ENCODE measurements around the gene SRPX2. TPM values are rescaled to one million over a fixed set of nuclear protein-coding genes. Genes with fewer than 3 reads are reported as not detected.

The SRPX2 gene
- total and polyA plus RNA-seq, 2 of the 13 experiments (the other 11 are each of a cell fraction or from before 2014, with no cell fraction given), result 1.5 to 6.7 TPM

- DNase-seq (ENCODE audit: low spot score) (no peak), FAIRE-seq (no peak), ATAC-seq (no peak)
- Histone ChIP-seq H3K36me3 (replicated peaks in 1 of 2; ENCODE audit: control insufficient read depth in 1 of 2, insufficient read depth in 2 of 2, low read length in 2 of 2) (no peaks in the 10 kb centered on the region), H3K4me2 (ENCODE audit: low read depth, low read length) (no peak overlapping the region), H3K4me1 (ENCODE audit: insufficient read depth, low read length) (no peaks in the 10 kb centered on the region), H3K9ac (ENCODE audit: insufficient read depth, low read depth, low read length) (no peak overlapping the region), H4K20me1 (ENCODE audit: insufficient read depth, low read length) (no peaks in the 10 kb centered on the region), H3K4me3 (replicated peaks in 1 of 3; ENCODE audit: insufficient read depth in 1 of 3, low read depth in 2 of 3, low read length in 3 of 3) (no peak overlapping the region), H2AFZ (ENCODE audit: low read length) (no peak overlapping the region), H3K27ac (ENCODE audit: extremely low read length, insufficient read depth, low read length) (no peak overlapping the region), H3K9me3 (ENCODE audit: low read length) (no peaks in the 10 kb centered on the region), H3K27me3 (ENCODE audit: control insufficient read depth in 1 of 2, insufficient read depth in 2 of 2, low read length in 2 of 2) (no peaks in the 10 kb centered on the region), H3K79me2 (ENCODE audit: insufficient read depth, low read length) (no peaks in the 10 kb centered on the region)
- intact Hi-C loops (cut with micrococcal nuclease; ENCODE audit: unreplicated experiment), result no loop called here
- ChIA-PET CTCF (ENCODE audit: low intra/inter-chr PET ratio, low total read pairs) (no interaction called here), POLR2A (no interaction called here)
- no peak for TF ChIP-seq POGZ (CRISPR knock-in tag; IDR thresholded peaks at IDR 0.05)
- TF ChIP-seq KDM1A (CRISPR knock-in tag; IDR thresholded peaks at IDR 0.05), result no peak
- no peak for TF ChIP-seq ZNF589 (CRISPR knock-in tag; conservative IDR thresholded peaks at IDR 0.05)
- no peak for TF ChIP-seq ZNF335 (CRISPR knock-in tag; IDR thresholded peaks at IDR 0.05)
- no peak for TF ChIP-seq ADNP (CRISPR knock-in tag; IDR thresholded peaks at IDR 0.05)
- TF ChIP-seq ATF2 (CRISPR knock-in tag; IDR thresholded peaks at IDR 0.05), result no peak
- TF ChIP-seq SP5 (CRISPR knock-in tag; IDR thresholded peaks at IDR 0.05; ENCODE audit: borderline replicate concordance, low read depth), result no peak
- 11% methylated on average over 2 of the region's 2 CpGs for WGBS (ENCODE audit: low lambda C conversion rate)
- no TSS peak for BruUV-seq (replicated peaks)
- in situ Hi-C loops (cut with HindIII; ENCODE audit: extremely low pct_ligation_motif_present, low pct_unique_long_range_greater_than_20kb), result no loop called here
These were observed 75.1 kb downstream of the SRPX2 start for GRCh38 chrX:100719139-100719538.

DNA sequence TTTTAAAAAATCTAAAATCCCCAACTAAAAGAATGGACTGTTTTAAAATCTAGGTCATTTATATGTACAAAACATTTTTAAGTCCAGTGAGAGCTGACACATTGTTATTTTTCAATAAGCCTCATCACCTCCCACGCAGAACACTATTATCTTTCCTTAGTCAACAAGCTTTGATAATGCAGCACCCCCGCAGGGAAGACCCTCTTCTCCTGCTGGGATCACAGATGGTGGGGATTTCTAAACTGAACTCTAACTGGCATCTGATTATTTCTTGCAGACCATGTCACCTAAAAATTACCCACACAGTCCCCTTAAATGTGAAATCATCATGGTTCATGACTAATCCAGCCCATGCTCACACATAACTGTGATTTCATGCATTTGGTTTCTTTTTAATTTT lies 76.3 kb downstream of the SRPX2 start:
- POLR2A ChIA-PET, result no interaction called here
- in situ Hi-C loops (cut with HindIII; ENCODE audit: extremely low pct_ligation_motif_present, low pct_unique_long_range_greater_than_20kb) (no loop called here), intact Hi-C loops (cut with micrococcal nuclease; ENCODE audit: unreplicated experiment) (no loop called here)

More for the DNA sequence above, 76.3 kb downstream of the SRPX2 start:
- CTCF ChIA-PET (ENCODE audit: low intra/inter-chr PET ratio, low total read pairs), result no interaction called here
- Histone ChIP-seq H3K4me1 (ENCODE audit: insufficient read depth, low read length) (no peaks in the 10 kb centered on the region), H4K20me1 (ENCODE audit: insufficient read depth, low read length) (no peaks in the 10 kb centered on the region), H3K9me3 (ENCODE audit: low read length) (no peaks in the 10 kb centered on the region), H3K9ac (ENCODE audit: insufficient read depth, low read depth, low read length) (no peak overlapping the region), H3K4me3 (replicated peaks in 1 of 3; ENCODE audit: insufficient read depth in 1 of 3, low read depth in 2 of 3, low read length in 3 of 3) (no peak overlapping the region), H3K27ac (ENCODE audit: extremely low read length, insufficient read depth, low read length) (no peak overlapping the region), H3K4me2 (ENCODE audit: low read depth, low read length) (no peak overlapping the region), H3K36me3 (replicated peaks in 1 of 2; ENCODE audit: control insufficient read depth in 1 of 2, insufficient read depth in 2 of 2, low read length in 2 of 2) (no peaks in the 10 kb centered on the region), H2AFZ (ENCODE audit: low read length) (no peak overlapping the region), H3K27me3 (ENCODE audit: control insufficient read depth in 1 of 2, insufficient read depth in 2 of 2, low read length in 2 of 2) (no peaks in the 10 kb centered on the region), H3K79me2 (ENCODE audit: insufficient read depth, low read length) (no peaks in the 10 kb centered on the region)
- ATAC-seq (no peak), DNase-seq (ENCODE audit: low spot score) (no peak), FAIRE-seq (no peak)
- WGBS (ENCODE audit: low lambda C conversion rate), result 32% methylated on average over 2 of the region's 2 CpGs
- BruUV-seq (replicated peaks), result no TSS peak
- TF ChIP-seq ZC3H13 (CRISPR knock-in tag; IDR thresholded peaks at IDR 0.05), result no peak
- TF ChIP-seq ZNF644 (CRISPR knock-in tag; IDR thresholded peaks at IDR 0.05; ENCODE audit: low read depth), result no peak
- TF ChIP-seq RAD51 (IDR thresholded peaks at IDR 0.05; ENCODE audit: borderline replicate concordance), result no peak
- no peak for TF ChIP-seq STAG1 (CRISPR knock-in tag; IDR thresholded peaks at IDR 0.05)
- TF ChIP-seq, protein P1, sequence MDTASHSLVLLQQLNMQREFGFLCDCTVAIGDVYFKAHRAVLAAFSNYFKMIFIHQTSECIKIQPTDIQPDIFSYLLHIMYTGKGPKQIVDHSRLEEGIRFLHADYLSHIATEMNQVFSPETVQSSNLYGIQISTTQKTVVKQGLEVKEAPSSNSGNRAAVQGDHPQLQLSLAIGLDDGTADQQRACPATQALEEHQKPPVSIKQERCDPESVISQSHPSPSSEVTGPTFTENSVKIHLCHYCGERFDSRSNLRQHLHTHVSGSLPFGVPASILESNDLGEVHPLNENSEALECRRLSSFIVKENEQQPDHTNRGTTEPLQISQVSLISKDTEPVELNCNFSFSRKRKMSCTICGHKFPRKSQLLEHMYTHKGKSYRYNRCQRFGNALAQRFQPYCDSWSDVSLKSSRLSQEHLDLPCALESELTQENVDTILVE (CRISPR knock-in tag; IDR thresholded peaks at IDR 0.05), result no peak
- TF ChIP-seq ZNF414 (CRISPR knock-in tag; IDR thresholded peaks at IDR 0.05), result no peak
- TF ChIP-seq ZNF766 (CRISPR knock-in tag; IDR thresholded peaks at IDR 0.05; ENCODE audit: borderline replicate concordance), result no peak
- no peak for TF ChIP-seq JUN (CRISPR knock-in tag; IDR thresholded peaks at IDR 0.05)
- TF ChIP-seq NR2F6 (IDR thresholded peaks at IDR 0.05), result no peak
- TF ChIP-seq NR2F6 (CRISPR knock-in tag; IDR thresholded peaks at IDR 0.05), result no peak
- TF ChIP-seq NFYC (CRISPR knock-in tag; IDR thresholded peaks at IDR 0.05), result no peak
